Osteoblast (primary cell): ENCODE measurements around the gene NIPA2. TPM values are rescaled to one million over a fixed set of nuclear protein-coding genes. Genes with fewer than 3 reads are reported as not detected.

ENCODE experiments used
- DNase-seq: peaks from one replicate; pipeline ENCODE4 v3.0.0; 2011; ENCODE audit warnings: low spot score, mixed read lengths; ENCODE audit not compliant: insufficient read length; ENCODE audit errors: missing footprints
- H2AFZ ChIP-seq: 2 replicates; pipeline ENCODE4 v1.6.0; 2011; ENCODE audit warnings: mild to moderate bottlenecking, low read length
- H3K27ac ChIP-seq: 2 replicates; pipeline ENCODE4 v1.5.1; 2011; ENCODE audit warnings: mild to moderate bottlenecking, low read depth, low read length, moderate library complexity
- H3K27me3 ChIP-seq: 2 replicates; pipeline ENCODE4 v1.6.0; 2012; ENCODE audit warnings: mild to moderate bottlenecking, control low read depth, inconsistent platforms, low read length, moderate library complexity; ENCODE audit not compliant: insufficient read depth
- H3K36me3 ChIP-seq: 2 replicates; pipeline ENCODE4 v1.5.1; 2011; ENCODE audit warnings: mild to moderate bottlenecking, low read length, control low read depth, moderate library complexity; ENCODE audit not compliant: insufficient read depth
- H3K4me1 ChIP-seq: 2 replicates; pipeline ENCODE4 v1.5.1; 2011; ENCODE audit warnings: mild to moderate bottlenecking, low read length, control low read depth, moderate library complexity; ENCODE audit not compliant: insufficient read depth
- H3K4me2 ChIP-seq: 2 replicates; pipeline ENCODE4 v1.6.0; 2011; ENCODE audit warnings: mild to moderate bottlenecking, low read length; ENCODE audit not compliant: insufficient read depth
- H3K4me3 ChIP-seq: fragments of 200-600 bp; sonication (generic); 3 replicates; pipeline ENCODE4 v1.5.1; 2012; ENCODE audit warnings: mild to moderate bottlenecking, low read length, inconsistent platforms; ENCODE audit not compliant: insufficient read depth
- H3K79me2 ChIP-seq: 2 replicates; pipeline ENCODE4 v1.6.0; 2012; ENCODE audit warnings: mild to moderate bottlenecking, low read length, control low read depth, inconsistent platforms; ENCODE audit not compliant: insufficient read depth
- H3K9me3 ChIP-seq: 2 replicates; pipeline ENCODE4 v1.5.1; 2011; ENCODE audit warnings: low read depth, low read length, control low read depth
- H4K20me1 ChIP-seq: 2 replicates; pipeline ENCODE4 v1.6.0; 2012; ENCODE audit warnings: mild to moderate bottlenecking, low read length, control low read depth; ENCODE audit not compliant: insufficient read depth
- CTCF ChIP-seq: IDR thresholded peaks from 2 replicates; pipeline ENCODE4 v1.5.1; 2011; ENCODE audit warnings: mild to moderate bottlenecking, low read depth, low read length, moderate library complexity; ENCODE audit errors: extremely low read depth
- total RNA-seq: library from RNA; depleted of rRNA; stranded (reverse); fragments of >200 nt; gene quantifications from 2 replicates; pipeline ENCODE4 v1.2.3, GENCODE V29; 2012

NIPA2 gene
- total RNA-seq, 1 donor: 50.3 TPM

- no peaks in the 10 kb centered on the region for H3K79me2 ChIP-seq
- no peaks in the 10 kb centered on the region for H3K9me3 ChIP-seq
- no peak overlapping the region for H3K27ac ChIP-seq
- no peaks in the 10 kb centered on the region for H3K27me3 ChIP-seq
- peak; percentile 29 for DNase-seq
- H4K20me1 ChIP-seq: no peaks in the 10 kb centered on the region
- no peak overlapping the region for H3K4me3 ChIP-seq
- H3K36me3 ChIP-seq: peaks cover 48% of the 10 kb centered on the region
- H3K4me1 ChIP-seq: no peaks in the 10 kb centered on the region
- no peak overlapping the region for H3K4me2 ChIP-seq
- TF ChIP-seq CTCF: no peak
- no peak overlapping the region for H2AFZ ChIP-seq
Measured at GRCh38 chr15:22902981-22903380, 64.5 kb downstream of the NIPA2 start.

GRCh38 chr15:22903427-22903826 is 65.0 kb downstream of the NIPA2 start:
- Histone ChIP-seq H2AFZ (no peak overlapping the region), H4K20me1 (no peaks in the 10 kb centered on the region), H3K9me3 (no peaks in the 10 kb centered on the region), H3K27ac (no peak overlapping the region), H3K79me2 (no peaks in the 10 kb centered on the region), H3K36me3 (peaks cover 51% of the 10 kb centered on the region), H3K4me3 (no peak overlapping the region), H3K27me3 (no peaks in the 10 kb centered on the region), H3K4me2 (no peak overlapping the region), H3K4me1 (no peaks in the 10 kb centered on the region)
- peak; percentile 30 for DNase-seq
- TF ChIP-seq CTCF: no peak

GRCh38 chr15:22903961-22904534 is 65.6 kb downstream of the NIPA2 start:
- H3K27ac ChIP-seq: no peak overlapping the region
- H2AFZ ChIP-seq: no peak overlapping the region
- no peak for DNase-seq
- no peak overlapping the region for H3K4me3 ChIP-seq
- H3K4me2 ChIP-seq: no peak overlapping the region
- no peaks in the 10 kb centered on the region for H3K79me2 ChIP-seq
- H3K4me1 ChIP-seq: no peaks in the 10 kb centered on the region
- no peaks in the 10 kb centered on the region for H3K9me3 ChIP-seq
- no peaks in the 10 kb centered on the region for H4K20me1 ChIP-seq
- H3K27me3 ChIP-seq: no peaks in the 10 kb centered on the region
- peaks cover 57% of the 10 kb centered on the region for H3K36me3 ChIP-seq
- no peak for TF ChIP-seq CTCF

GRCh38 chr15:22904736-22905135 is 66.3 kb downstream of the NIPA2 start:
- Histone ChIP-seq H3K27ac (no peak overlapping the region), H2AFZ (no peak overlapping the region), H4K20me1 (no peaks in the 10 kb centered on the region), H3K9me3 (no peaks in the 10 kb centered on the region), H3K4me3 (no peak overlapping the region), H3K4me1 (no peaks in the 10 kb centered on the region), H3K36me3 (peaks cover 59% of the 10 kb centered on the region), H3K27me3 (no peaks in the 10 kb centered on the region), H3K4me2 (no peak overlapping the region), H3K79me2 (no peaks in the 10 kb centered on the region)
- peak; percentile 29 for DNase-seq
- TF ChIP-seq CTCF: no peak
